OCI-LY7 (cell line): ENCODE data around the gene OPCML.

Experiments
- CTCF ChIP-seq: fragments of 200-600 bp; sonication (generic); conservative IDR thresholded peaks from 2 replicates; pipeline ENCODE4 v1.5.1; 2014; ENCODE audit warnings: mild to moderate bottlenecking, antibody characterized with exemption, low read length, moderate library complexity, mixed read lengths
- EZH2phosphoT487 ChIP-seq: fragments of 200-600 bp; sonication (generic); IDR thresholded peaks from 2 replicates; pipeline ENCODE4 v1.6.1; 2018; ENCODE audit warnings: low read depth, borderline replicate concordance, mild to moderate bottlenecking, mixed run types, antibody characterized with exemption, low read length, moderate library complexity, mixed read lengths

GRCh38 chr11:132721526-132721925 is 810.8 kb downstream of the OPCML start:
- TF ChIP-seq CTCF (no peak), EZH2phosphoT487 (no peak)
